ENCODE data around the gene UBTF. TPM values are rescaled to one million over a fixed set of nuclear protein-coding genes. Genes with fewer than 3 reads are reported as not detected.

UBTF gene
- polyA plus RNA-seq, 6 donors from 2014 or later, result 20.2 to 77.3 (median 43.0) TPM

DNA sequence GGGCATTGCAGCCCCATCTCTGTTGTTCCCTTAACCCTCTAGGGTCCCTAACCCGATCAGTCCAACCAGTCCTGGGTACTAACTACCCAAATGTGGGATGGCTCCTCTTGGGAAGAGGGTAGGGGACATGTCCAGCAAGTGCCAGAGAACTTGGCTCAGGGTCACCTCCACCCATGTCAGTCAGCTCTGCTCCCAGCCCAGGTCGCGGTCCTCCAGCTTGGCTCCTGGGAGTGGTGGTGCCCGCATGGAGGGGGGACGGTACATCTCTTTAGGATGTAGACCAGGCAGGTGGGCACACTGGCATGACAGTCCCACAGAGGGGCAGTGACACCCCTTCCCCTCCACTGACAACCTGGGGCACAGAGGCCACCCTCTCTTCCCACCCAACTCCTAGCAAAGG, 26.7 kb downstream of the UBTF start:
- DNase-seq (no peak), ATAC-seq (ENCODE audit: low read depth in 2 of 2) (no peak)
- peaks cover 23 to 30% (median 29%) of the 10 kb centered on the region in 3 donors for H3K4me1 Mint-ChIP-seq
- peak overlapping the region in 2 of 6 donors; percentile 82 to 85 for H3K27ac Mint-ChIP-seq
- no peak overlapping the region for H3K4me3 Mint-ChIP-seq
- no peaks in the 10 kb centered on the region for H3K9me3 Mint-ChIP-seq
- no peaks in the 10 kb centered on the region for H3K27me3 Mint-ChIP-seq
- H3K36me3 Mint-ChIP-seq, result peaks cover 7 to 9% of the 10 kb centered on the region in 2 donors

- ATAC-seq (ENCODE audit: low read depth in 2 of 2) (no peak), DNase-seq (no peak)
- Mint-ChIP-seq H3K4me1 (peaks cover 20 to 28% (median 27%) of the 10 kb centered on the region in 3 donors), H3K4me3 (no peak overlapping the region), H3K36me3 (peaks cover 7 to 9% of the 10 kb centered on the region in 2 donors), H3K9me3 (no peaks in the 10 kb centered on the region), H3K27ac (no peak overlapping the region), H3K27me3 (no peaks in the 10 kb centered on the region)
Observed at GRCh38 chr17:44191941-44192496, 27.5 kb downstream of the UBTF start.

DNA sequence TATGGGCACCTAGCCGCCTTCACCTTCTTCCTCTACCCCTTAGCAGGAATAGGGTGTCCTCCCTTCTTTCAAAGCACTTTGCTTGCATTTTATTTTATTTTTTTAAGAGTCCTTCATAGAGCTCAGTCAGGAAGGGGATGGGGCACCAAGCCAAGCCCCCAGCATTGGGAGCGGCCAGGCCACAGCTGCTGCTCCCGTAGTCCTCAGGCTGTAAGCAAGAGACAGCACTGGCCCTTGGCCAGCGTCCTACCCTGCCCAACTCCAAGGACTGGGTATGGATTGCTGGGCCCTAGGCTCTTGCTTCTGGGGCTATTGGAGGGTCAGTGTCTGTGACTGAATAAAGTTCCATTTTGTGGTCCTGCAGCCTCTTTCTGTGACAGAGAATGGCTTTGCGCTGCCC, 28.1 kb downstream of the UBTF start:
- Mint-ChIP-seq H3K27me3 (no peaks in the 10 kb centered on the region), H3K9me3 (no peaks in the 10 kb centered on the region), H3K27ac (peak overlapping the region in 2 of 6 donors; percentile 52 to 69), H3K4me1 (peaks cover 21 to 25% (median 24%) of the 10 kb centered on the region in 3 donors), H3K36me3 (peaks cover 7 to 9% of the 10 kb centered on the region in 2 donors), H3K4me3 (peak overlapping the region in 2 of 8 donors; percentile 15 to 83)
- ATAC-seq (ENCODE audit: low read depth in 2 of 2) (no peak), DNase-seq (no peak)

- H3K9me3 Mint-ChIP-seq, result no peaks in the 10 kb centered on the region
- DNase-seq (no peak), ATAC-seq (ENCODE audit: low read depth in 2 of 2) (no peak)
- H3K4me3 Mint-ChIP-seq, result peak overlapping the region in 5 of 8 donors; percentile 47 to 83 (median 66)
- no peaks in the 10 kb centered on the region for H3K27me3 Mint-ChIP-seq
- peaks cover 24 to 27% (median 24%) of the 10 kb centered on the region in 3 donors for H3K4me1 Mint-ChIP-seq
- H3K27ac Mint-ChIP-seq, result peak overlapping the region in 2 of 6 donors; percentile 58 to 84
- H3K36me3 Mint-ChIP-seq, result peaks cover 7 to 9% of the 10 kb centered on the region in 2 donors
Observed at GRCh38 chr17:44190481-44190880, 29.0 kb downstream of the UBTF start.

DNA sequence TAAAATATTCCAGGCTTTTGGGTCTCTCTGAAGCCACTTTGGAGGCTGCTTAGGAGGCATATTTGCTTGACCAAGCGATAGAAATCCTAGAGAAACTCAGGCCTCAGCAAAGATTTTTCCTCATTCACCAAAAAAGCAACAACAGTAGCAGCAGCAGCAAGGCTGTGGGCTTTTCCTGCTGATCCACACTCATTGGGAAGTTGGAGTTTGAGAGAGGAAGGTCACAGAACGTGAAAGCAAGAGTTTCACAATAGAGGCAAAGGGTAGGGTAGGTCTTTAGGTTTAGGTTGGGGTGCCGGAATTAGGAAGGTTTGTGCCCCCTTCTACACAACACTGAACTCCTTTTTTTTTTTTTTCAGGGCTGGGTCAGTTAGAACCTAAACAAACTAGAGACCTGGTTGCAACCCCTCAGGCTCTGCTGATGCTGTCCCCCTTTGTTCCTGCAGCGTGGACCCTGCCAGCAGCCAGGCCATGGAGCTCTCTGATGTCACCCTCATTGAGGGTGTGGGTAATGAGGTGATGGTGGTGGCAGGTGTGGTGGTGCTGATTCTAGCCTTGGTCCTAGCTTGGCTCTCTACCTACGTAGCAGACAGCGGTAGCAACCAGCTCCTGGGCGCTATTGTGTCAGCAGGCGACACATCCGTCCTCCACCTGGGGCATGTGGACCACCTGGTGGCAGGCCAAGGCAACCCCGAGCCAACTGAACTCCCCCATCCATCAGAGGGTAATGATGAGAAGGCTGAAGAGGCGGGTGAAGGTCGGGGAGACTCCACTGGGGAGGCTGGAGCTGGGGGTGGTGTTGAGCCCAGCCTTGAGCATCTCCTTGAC, 30.7 kb downstream of the UBTF start:
- DNase-seq (no peak), ATAC-seq (ENCODE audit: low read depth in 2 of 2) (no peak)
- peak overlapping the region in 5 of 6 donors; percentile 55 to 100 (median 82) for H3K27ac Mint-ChIP-seq
- no peaks in the 10 kb centered on the region for H3K27me3 Mint-ChIP-seq
- H3K9me3 Mint-ChIP-seq, result no peaks in the 10 kb centered on the region
- H3K36me3 Mint-ChIP-seq, result peaks cover 7 to 9% of the 10 kb centered on the region in 2 donors
- peaks cover 29 to 38% (median 38%) of the 10 kb centered on the region in 3 donors for H3K4me1 Mint-ChIP-seq
- H3K4me3 Mint-ChIP-seq, result peak overlapping the region in 7 of 8 donors; percentile 36 to 100 (median 99)

- H3K27me3 Mint-ChIP-seq, result no peaks in the 10 kb centered on the region
- peak overlapping the region; percentile 98 to 100 (median 99) for H3K4me3 Mint-ChIP-seq
- ATAC-seq (ENCODE audit: low read depth in 2 of 2) (peak; percentile 57 to 59), DNase-seq (no peak)
- peak overlapping the region; percentile 95 to 100 (median 100) for H3K27ac Mint-ChIP-seq
- peaks cover 7 to 9% of the 10 kb centered on the region in 2 donors for H3K36me3 Mint-ChIP-seq
- peaks cover 32 to 45% (median 38%) of the 10 kb centered on the region in 3 donors for H3K4me1 Mint-ChIP-seq
- H3K9me3 Mint-ChIP-seq, result no peaks in the 10 kb centered on the region
Observed at GRCh38 chr17:44187131-44187899, 32.2 kb downstream of the UBTF start.

DNA sequence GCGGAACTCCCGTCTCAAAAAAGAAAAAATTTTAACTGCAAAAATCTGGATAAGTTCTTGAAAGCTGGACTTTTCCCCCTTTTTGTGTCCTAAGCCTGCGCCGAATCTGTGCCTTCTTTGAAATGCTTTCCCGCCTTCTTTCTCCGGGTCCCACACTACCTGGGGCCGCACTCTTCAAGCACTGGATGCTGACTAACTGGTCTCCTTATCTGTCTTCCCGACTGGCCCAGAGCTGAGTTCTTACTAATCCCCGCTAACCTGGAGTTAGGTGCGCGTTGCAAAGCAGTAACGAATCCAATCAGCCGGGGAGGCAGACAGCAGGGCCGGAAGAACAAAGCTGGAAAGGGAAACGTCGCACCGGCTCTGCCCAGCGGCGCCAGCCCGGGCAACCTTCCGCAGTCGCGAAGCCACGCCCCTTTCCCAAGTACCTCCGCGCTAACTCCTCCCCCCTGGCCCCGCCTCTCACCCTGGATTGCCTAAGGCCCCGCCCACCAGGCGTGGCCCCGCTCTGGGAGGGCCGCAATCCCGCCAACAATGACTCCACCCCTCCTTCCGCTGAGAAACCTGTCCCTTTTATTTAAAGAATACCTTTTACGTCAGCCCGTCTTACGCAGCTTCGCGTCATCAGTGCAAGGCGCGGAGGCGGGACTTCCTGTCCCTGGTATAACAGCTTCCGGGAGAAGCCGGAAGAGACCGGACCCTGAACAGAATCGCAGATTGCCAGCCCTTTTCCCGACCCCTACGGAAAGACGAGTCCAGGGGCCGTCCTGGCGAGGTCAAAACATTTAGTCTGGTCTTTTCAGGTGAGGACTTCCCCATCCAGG, 33.0 kb downstream of the UBTF start, which contains the start of gene TMUB2:
TSS of gene TMUB2 (plus strand) at position 666 of the 824 bp plus-strand sequence. CDS start 737 bp downstream, outside the sequence.
- peaks cover 37 to 52% (median 45%) of the 10 kb centered on the region in 3 donors for H3K4me1 Mint-ChIP-seq
- H3K27ac Mint-ChIP-seq, result peak within 1 kb of the TSS; percentile 95 to 100 (median 100)
- no peaks in the 10 kb centered on the region for H3K27me3 Mint-ChIP-seq
- DNase-seq (peak; percentile 100), ATAC-seq (ENCODE audit: low read depth in 2 of 2) (peak; percentile 86 to 87)
- H3K36me3 Mint-ChIP-seq, result peaks cover 5 to 15% of the 10 kb centered on the region in 2 donors
- H3K9me3 Mint-ChIP-seq, result no peaks in the 10 kb centered on the region
- peak within 1 kb of the TSS; percentile 98 to 100 (median 99) for H3K4me3 Mint-ChIP-seq

DNA sequence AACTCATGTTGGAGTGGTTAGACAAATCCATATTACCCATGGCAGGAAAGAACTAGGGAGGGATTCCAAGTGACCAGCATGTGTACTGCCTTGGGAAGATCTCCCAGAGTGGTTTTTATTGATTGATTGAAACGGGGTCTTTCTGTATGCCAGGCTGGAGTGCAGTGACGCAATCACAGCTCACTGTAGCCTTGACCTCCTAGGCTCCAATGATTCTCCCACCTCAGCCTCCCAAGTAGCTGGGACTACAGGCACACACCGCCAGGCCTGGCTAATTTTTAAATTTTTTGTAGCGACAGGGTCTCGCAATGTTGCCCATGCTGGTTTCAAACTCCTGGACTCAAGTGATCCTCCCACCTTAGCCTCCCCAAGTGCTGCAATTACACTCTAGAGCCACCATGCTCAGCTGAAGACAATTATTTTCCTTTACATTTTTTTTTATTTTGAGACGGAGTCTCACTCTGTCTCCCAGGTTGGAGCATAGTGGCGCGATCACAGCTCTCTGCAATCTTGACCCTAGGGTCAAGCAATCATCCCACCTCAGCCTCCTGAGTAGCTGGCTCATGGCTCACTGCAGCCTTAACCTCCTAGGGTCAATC, 35.2 kb downstream of the UBTF start:
- DNase-seq (no peak), ATAC-seq (ENCODE audit: low read depth in 2 of 2) (no peak)
- no peaks in the 10 kb centered on the region for H3K27me3 Mint-ChIP-seq
- peak overlapping the region in 2 of 8 donors; percentile 98 to 100 for H3K4me3 Mint-ChIP-seq
- peak overlapping the region in 1 of 6 donors; percentile 33 for H3K27ac Mint-ChIP-seq
- H3K36me3 Mint-ChIP-seq, result peaks cover 0 to 7% of the 10 kb centered on the region in 2 donors
- H3K4me1 Mint-ChIP-seq, result peaks cover 31 to 52% (median 39%) of the 10 kb centered on the region in 3 donors
- no peaks in the 10 kb centered on the region for H3K9me3 Mint-ChIP-seq

DNA sequence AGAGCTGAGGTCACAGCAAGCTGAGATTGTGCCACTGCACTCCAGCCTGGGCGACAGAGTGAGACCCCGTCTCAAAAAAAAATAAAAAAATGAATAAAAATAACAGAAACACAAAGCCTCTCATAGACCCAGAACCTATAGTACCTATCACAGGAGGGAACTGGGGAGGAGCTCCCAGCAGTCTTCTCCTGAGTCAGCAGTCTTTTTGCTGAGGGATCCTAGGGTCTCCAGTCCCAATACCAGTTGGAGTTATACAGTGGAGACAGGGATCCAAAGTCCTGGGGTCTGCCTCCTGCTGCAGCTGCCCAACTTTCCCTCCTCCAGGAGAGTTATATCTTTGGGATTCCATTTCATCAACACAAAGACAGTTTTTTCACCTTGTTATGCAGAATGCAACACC, 36.5 kb downstream of the UBTF start:
- H3K4me3 Mint-ChIP-seq, result peak overlapping the region in 2 of 8 donors; percentile 33 to 63
- H3K4me1 Mint-ChIP-seq, result peaks cover 29 to 46% (median 33%) of the 10 kb centered on the region in 3 donors

DNA sequence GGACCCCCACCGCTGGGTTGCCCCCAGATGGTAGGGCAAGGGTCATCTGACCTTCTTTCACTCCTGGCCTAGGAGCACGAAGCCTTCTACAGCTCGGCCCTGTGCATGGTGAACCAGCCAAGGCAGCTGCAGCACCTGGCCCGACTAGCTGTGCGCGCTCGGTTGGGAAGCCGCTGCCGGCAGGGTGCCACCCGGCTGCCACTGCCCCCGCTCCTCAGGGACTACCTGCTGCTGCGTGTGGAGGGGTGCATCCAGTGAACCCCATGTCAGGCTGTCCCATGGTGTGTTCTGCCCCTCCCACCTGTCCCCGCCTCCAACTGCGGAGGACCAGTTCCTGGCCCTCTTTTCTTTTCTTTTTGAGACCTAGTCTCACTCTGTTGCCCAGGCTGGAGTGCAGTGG, 41.3 kb downstream of the UBTF start:
- no peak for ATAC-seq (ENCODE audit: low read depth in 2 of 2)
- peaks cover 5 to 14% of the 10 kb centered on the region in 2 donors for H3K36me3 Mint-ChIP-seq
- H3K27ac Mint-ChIP-seq, result no peak overlapping the region
- H3K9me3 Mint-ChIP-seq, result no peaks in the 10 kb centered on the region
- no peak overlapping the region for H3K4me3 Mint-ChIP-seq
- no peak for DNase-seq
- peaks cover 7 to 10% (median 8%) of the 10 kb centered on the region in 3 donors for H3K4me1 Mint-ChIP-seq
- H3K27me3 Mint-ChIP-seq, result no peaks in the 10 kb centered on the region

More for the DNA sequence above, 36.5 kb downstream of the UBTF start:
- Mint-ChIP-seq H3K27me3 (no peaks in the 10 kb centered on the region), H3K27ac (peak overlapping the region in 1 of 6 donors; percentile 10), H3K36me3 (peaks cover 5 to 14% of the 10 kb centered on the region in 2 donors), H3K9me3 (no peaks in the 10 kb centered on the region)
- DNase-seq (no peak), ATAC-seq (ENCODE audit: low read depth in 2 of 2) (no peak)

- no peak for ATAC-seq (ENCODE audit: low read depth in 2 of 2)
- H3K9me3 Mint-ChIP-seq, result no peaks in the 10 kb centered on the region
- no peaks in the 10 kb centered on the region for H3K27me3 Mint-ChIP-seq
- no peak overlapping the region for H3K4me3 Mint-ChIP-seq
- no peak overlapping the region for H3K27ac Mint-ChIP-seq
- DNase-seq, result no peak
- H3K4me1 Mint-ChIP-seq, result peaks cover 7 to 10% (median 8%) of the 10 kb centered on the region in 3 donors
- H3K36me3 Mint-ChIP-seq, result peaks cover 5 to 14% of the 10 kb centered on the region in 2 donors
Observed at GRCh38 chr17:44177640-44178039, 41.8 kb downstream of the UBTF start.
